Measurements from ENCODE around the gene PLA2G6.

DNA sequence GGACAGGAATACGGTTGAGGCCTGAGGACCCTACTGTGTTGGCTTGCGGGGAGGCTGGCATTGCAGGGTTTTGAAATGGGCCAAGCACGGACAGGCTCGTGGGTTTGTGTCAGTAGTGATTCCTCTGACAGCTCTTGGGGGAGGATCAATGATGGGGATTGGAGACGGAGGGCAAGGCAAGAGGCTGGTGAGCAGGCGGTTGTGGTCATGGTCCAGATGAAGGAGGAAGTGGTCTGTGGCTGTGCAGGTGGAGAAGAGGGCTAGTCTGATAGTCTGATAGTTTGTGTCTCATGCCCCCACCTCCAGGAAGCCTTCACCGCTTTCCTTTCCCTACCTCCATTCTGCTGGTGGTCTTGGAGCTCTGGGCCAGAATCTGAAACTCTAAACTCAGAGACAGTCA is 23.2 kb upstream of the PLA2G6 start:
- no peak for TF ChIP-seq POLR2AphosphoS5 (IDR thresholded peaks at IDR 0.05)
- TF ChIP-seq, protein P1, sequence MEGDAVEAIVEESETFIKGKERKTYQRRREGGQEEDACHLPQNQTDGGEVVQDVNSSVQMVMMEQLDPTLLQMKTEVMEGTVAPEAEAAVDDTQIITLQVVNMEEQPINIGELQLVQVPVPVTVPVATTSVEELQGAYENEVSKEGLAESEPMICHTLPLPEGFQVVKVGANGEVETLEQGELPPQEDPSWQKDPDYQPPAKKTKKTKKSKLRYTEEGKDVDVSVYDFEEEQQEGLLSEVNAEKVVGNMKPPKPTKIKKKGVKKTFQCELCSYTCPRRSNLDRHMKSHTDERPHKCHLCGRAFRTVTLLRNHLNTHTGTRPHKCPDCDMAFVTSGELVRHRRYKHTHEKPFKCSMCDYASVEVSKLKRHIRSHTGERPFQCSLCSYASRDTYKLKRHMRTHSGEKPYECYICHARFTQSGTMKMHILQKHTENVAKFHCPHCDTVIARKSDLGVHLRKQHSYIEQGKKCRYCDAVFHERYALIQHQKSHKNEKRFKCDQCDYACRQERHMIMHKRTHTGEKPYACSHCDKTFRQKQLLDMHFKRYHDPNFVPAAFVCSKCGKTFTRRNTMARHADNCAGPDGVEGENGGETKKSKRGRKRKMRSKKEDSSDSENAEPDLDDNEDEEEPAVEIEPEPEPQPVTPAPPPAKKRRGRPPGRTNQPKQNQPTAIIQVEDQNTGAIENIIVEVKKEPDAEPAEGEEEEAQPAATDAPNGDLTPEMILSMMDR (IDR thresholded peaks at IDR 0.05): no peak
